ENCODE data around the gene AAMP. TPM values are rescaled to one million over a fixed set of nuclear protein-coding genes. Genes with fewer than 3 reads are reported as not detected.
"Not testable (repeated sequence)": the region's sequence is repeated elsewhere in the genome, so short reads cannot be mapped to it uniquely, and the experiment has no call there.

The AAMP gene
- total RNA-seq, 1 donor from 2014 or later, result 39.6 TPM

GRCh38 chr2:218275371-218276072 lies 5.6 kb upstream of the AAMP start:
- TF ChIP-seq CTCF (IDR thresholded peaks at IDR 0.05), result no peak
- Mint-ChIP-seq H3K27me3 (ENCODE audit: low read depth) (no peaks in the 10 kb centered on the region), H3K9me3 (ENCODE audit: low read depth) (no peaks in the 10 kb centered on the region), H3K36me3 (ENCODE audit: low read depth) (peaks cover 36% of the 10 kb centered on the region), H3K4me1 (ENCODE audit: low read depth) (peaks cover 28% of the 10 kb centered on the region), H3K27ac (ENCODE audit: unreplicated experiment) (no peak overlapping the region), H3K4me3 (ENCODE audit: unreplicated experiment) (no peak overlapping the region)
- no peak for DNase-seq (ENCODE audit: low spot score)

- no peak overlapping the region for H3K27ac Mint-ChIP-seq (ENCODE audit: unreplicated experiment)
- H3K4me3 Mint-ChIP-seq (ENCODE audit: unreplicated experiment), result no peak overlapping the region
- H3K27me3 Mint-ChIP-seq (ENCODE audit: low read depth), result no peaks in the 10 kb centered on the region
- H3K36me3 Mint-ChIP-seq (ENCODE audit: low read depth), result peaks cover 30% of the 10 kb centered on the region
- no peak for DNase-seq (ENCODE audit: low spot score)
- no peak for TF ChIP-seq CTCF (IDR thresholded peaks at IDR 0.05)
- no peaks in the 10 kb centered on the region for H3K9me3 Mint-ChIP-seq (ENCODE audit: low read depth)
- peaks cover 28% of the 10 kb centered on the region for H3K4me1 Mint-ChIP-seq (ENCODE audit: low read depth)
These were observed 4.6 kb upstream of the AAMP start for GRCh38 chr2:218274586-218274985.

GRCh38 chr2:218273908-218274249 lies 3.9 kb upstream of the AAMP start:
- Mint-ChIP-seq H3K4me3 (ENCODE audit: unreplicated experiment) (no peak overlapping the region), H3K27me3 (ENCODE audit: low read depth) (no peaks in the 10 kb centered on the region), H3K36me3 (ENCODE audit: low read depth) (peaks cover 30% of the 10 kb centered on the region), H3K27ac (ENCODE audit: unreplicated experiment) (peak overlapping the region; percentile 51), H3K4me1 (ENCODE audit: low read depth) (peaks cover 34% of the 10 kb centered on the region), H3K9me3 (ENCODE audit: low read depth) (no peaks in the 10 kb centered on the region)
- no peak for TF ChIP-seq CTCF (IDR thresholded peaks at IDR 0.05)
- DNase-seq (ENCODE audit: low spot score), result no peak

GRCh38 chr2:218273214-218273907 lies 3.4 kb upstream of the AAMP start:
- not testable (repeated sequence) for H3K9me3 Mint-ChIP-seq (ENCODE audit: low read depth); DNase-seq (ENCODE audit: low spot score); H3K4me3 Mint-ChIP-seq (ENCODE audit: unreplicated experiment); H3K27me3 Mint-ChIP-seq (ENCODE audit: low read depth)
- Mint-ChIP-seq H3K36me3 (ENCODE audit: low read depth) (peaks cover 29% of the 10 kb centered on the region), H3K4me1 (ENCODE audit: low read depth) (peaks cover 36% of the 10 kb centered on the region), H3K27ac (ENCODE audit: unreplicated experiment) (peak overlapping the region; percentile 84)

- H3K36me3 Mint-ChIP-seq (ENCODE audit: low read depth), result peaks cover 27% of the 10 kb centered on the region
- H3K4me3 Mint-ChIP-seq (ENCODE audit: unreplicated experiment), result no peak overlapping the region
- no peak for DNase-seq (ENCODE audit: low spot score)
- no peaks in the 10 kb centered on the region for H3K27me3 Mint-ChIP-seq (ENCODE audit: low read depth)
- peaks cover 37% of the 10 kb centered on the region for H3K4me1 Mint-ChIP-seq (ENCODE audit: low read depth)
- no peaks in the 10 kb centered on the region for H3K9me3 Mint-ChIP-seq (ENCODE audit: low read depth)
- H3K27ac Mint-ChIP-seq (ENCODE audit: unreplicated experiment), result peak overlapping the region; percentile 84
- TF ChIP-seq CTCF (IDR thresholded peaks at IDR 0.05), result peak; percentile 93
These were observed 2.7 kb upstream of the AAMP start for GRCh38 chr2:218272531-218273212.
